Common myeloid progenitor, CD34-positive (primary cell): ENCODE results near the gene CREB3.

Experiments used
- CTCF ChIA-PET: fragments of 350-600 bp; sonication (Branson Sonifier 250); formaldehyde crosslinking; loops from one replicate; lab custom pipeline; 2021; ENCODE audit warnings: antibody characterized with exemption; lab: Charles Lee
- POLR2A ChIA-PET: fragments of 350-600 bp; sonication (Branson Sonifier 250); formaldehyde crosslinking; loops from one replicate; lab custom pipeline; 2021; ENCODE audit warnings: antibody characterized with exemption; lab: Charles Lee
- DNase-seq, 3 donors: peaks; one replicate each; pipeline versions ENCODE4 v3.0.0 to v3.0.0-alpha.2; 2013
- H3K27ac ChIP-seq, 2 experiments: 1 replicate in 1 of 2; 2 replicates in 1 of 2; pipeline ENCODE4 v1.7.0; 2013; ENCODE audit warnings: inconsistent platforms in 2 of 2, low read length in 2 of 2, mild to moderate bottlenecking in 2 of 2, low read depth in 1 of 2, moderate library complexity in 1 of 2; ENCODE audit not compliant: severe bottlenecking in 2 of 2, insufficient read depth in 1 of 2, poor library complexity in 1 of 2
- H3K27me3 ChIP-seq, 5 experiments: replicated peaks in 2 of 5; 1 replicate in 3 of 5; 2 replicates in 2 of 5; pipeline versions ENCODE4 v1.6.1 to v1.7.0; 2013; ENCODE audit warnings: low read length in 4 of 5, mild to moderate bottlenecking in 2 of 5, moderate library complexity in 2 of 5, inconsistent platforms in 1 of 5; ENCODE audit not compliant: insufficient read depth in 5 of 5, control insufficient read depth in 4 of 5
- H3K36me3 ChIP-seq, 4 experiments: 1 replicate in 2 of 4; 2 replicates in 2 of 4; pipeline versions ENCODE4 v1.6.1 to v1.7.0; 2013; ENCODE audit warnings: low read length in 3 of 4, control low read depth in 1 of 4, mild to moderate bottlenecking in 1 of 4; ENCODE audit not compliant: control insufficient read depth in 4 of 4, insufficient read depth in 4 of 4
- H3K4me1 ChIP-seq, 4 experiments: 1 replicate in 3 of 4; 2 replicates in 1 of 4; pipeline versions ENCODE4 v1.6.1 to v1.7.1; 2013; ENCODE audit warnings: low read length in 3 of 4, mild to moderate bottlenecking in 3 of 4, control low read depth in 1 of 4, inconsistent platforms in 1 of 4, moderate library complexity in 1 of 4; ENCODE audit not compliant: control insufficient read depth in 4 of 4, insufficient read depth in 4 of 4; ENCODE audit errors: control extremely low read depth in 1 of 4
- H3K4me3 ChIP-seq, 7 experiments: 1 replicate in 4 of 7; 2 replicates in 3 of 7; pipeline versions ENCODE4 v1.5.1 to v1.7.0; 2013; ENCODE audit warnings: mild to moderate bottlenecking in 7 of 7, low read length in 6 of 7, moderate library complexity in 6 of 7, inconsistent platforms in 2 of 7, low read depth in 2 of 7, control low read depth in 1 of 7; ENCODE audit not compliant: insufficient read depth in 4 of 7, control insufficient read depth in 1 of 7; ENCODE audit errors: extremely low read depth in 1 of 7
- H3K9me3 ChIP-seq, 5 experiments: 1 replicate in 4 of 5; 2 replicates in 1 of 5; pipeline versions ENCODE4 v1.6.1 to v1.7.1; 2013; ENCODE audit warnings: low read length in 4 of 5, mild to moderate bottlenecking in 2 of 5, inconsistent platforms in 1 of 5, low read depth in 1 of 5, moderate library complexity in 1 of 5; ENCODE audit not compliant: control insufficient read depth in 4 of 5, insufficient read depth in 2 of 5; ENCODE audit errors: control extremely low read depth in 1 of 5
- WGBS: methylation state at CpG from one replicate; pipeline ENCODE4 v1.1.5; 2013; ENCODE audit not compliant: insufficient coverage; 5-methylcytosine and 5-hydroxymethylcytosine counted together

CREB3 gene

DNA sequence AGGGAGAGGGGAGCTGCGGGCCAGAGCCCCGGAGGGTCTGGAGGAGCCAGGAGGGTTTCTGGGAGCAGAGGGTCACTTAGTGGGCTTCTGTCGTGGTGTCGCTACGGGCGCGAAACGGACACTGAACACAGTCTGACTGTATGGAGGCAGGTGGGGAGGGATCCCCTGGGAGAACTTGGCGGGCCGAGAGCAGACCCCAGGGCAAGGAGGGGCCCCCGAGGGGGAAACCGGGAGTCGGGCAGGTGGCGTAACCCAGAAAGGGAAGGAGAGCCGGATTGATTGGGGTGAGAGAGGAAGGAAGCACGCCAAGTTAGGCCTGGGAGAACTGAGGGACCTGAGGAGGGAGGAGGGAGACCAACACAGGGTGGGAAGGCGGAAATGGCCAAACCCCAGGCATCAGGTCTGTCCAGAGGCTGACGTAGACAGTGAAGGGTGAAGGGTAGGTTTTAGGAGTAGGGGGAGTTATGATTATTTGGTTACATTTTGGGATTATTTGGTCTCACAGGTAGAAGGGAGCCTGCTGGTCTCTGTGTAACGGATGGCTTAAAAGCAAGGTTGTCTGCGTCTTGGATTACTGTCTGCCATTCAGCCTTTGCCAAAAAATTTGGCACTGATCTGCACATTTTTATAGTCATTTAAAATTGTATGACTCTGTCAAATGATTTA lies 24.9 kb downstream of the CREB3 start:
- ChIA-PET POLR2A (interaction anchor here (0.6 to 1.5 kb wide), 3 partner anchors 13 to 88 kb away, joined by 3 to 5 read pairs (median 4); partner anchors contain the start of genes CREB3 and TLN1), CTCF (interaction anchor here (0.7 to 6.4 kb wide), 18 partner anchors 9 to 148 kb away, joined by 3 to 41 read pairs (median 5); partner anchors contain the start of genes GBA2, HRCT1 and RGP1)
- Histone ChIP-seq H3K9me3 (no peaks in the 10 kb centered on the region), H3K36me3 (peaks cover 2 to 28% (median 15%) of the 10 kb centered on the region in 4 experiments), H3K4me3 (peak overlapping the region; percentile 71 to 93 (median 79)), H3K4me1 (peaks cover 29 to 72% (median 47%) of the 10 kb centered on the region in 4 experiments), H3K27ac (peak overlapping the region; percentile 92 to 97), H3K27me3 (no peaks in the 10 kb centered on the region)
- peak in 2 of 3 donors; percentile 29 to 43 for DNase-seq
- WGBS, result 1% methylated on average over 18 of the region's 20 CpGs

DNA sequence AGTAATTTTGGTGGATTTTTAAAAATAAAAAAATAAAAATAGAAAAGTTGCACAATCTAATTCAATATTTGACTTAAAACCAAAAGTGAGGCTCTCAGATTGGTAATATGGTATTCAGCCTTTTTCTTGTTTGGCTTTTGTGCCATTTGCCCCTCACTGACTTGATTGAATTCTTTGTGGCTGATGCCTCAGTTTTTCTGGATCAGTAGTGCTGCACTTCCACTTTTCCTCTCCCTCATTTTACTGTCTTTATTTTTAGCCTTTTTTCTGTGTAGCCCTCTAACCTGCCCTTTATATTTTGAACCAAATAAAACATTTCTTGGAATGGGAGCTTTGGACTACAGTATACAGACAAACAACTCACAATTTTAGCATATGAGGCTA lies 25.4 kb downstream of the CREB3 start:
- Histone ChIP-seq H3K4me3 (peak overlapping the region in 5 of 7 experiments; percentile 75 to 93 (median 83)), H3K36me3 (peaks cover 2 to 23% (median 11%) of the 10 kb centered on the region in 4 experiments), H3K27ac (peak overlapping the region; percentile 92 to 97), H3K9me3 (no peaks in the 10 kb centered on the region), H3K4me1 (peaks cover 29 to 77% (median 47%) of the 10 kb centered on the region in 4 experiments), H3K27me3 (no peaks in the 10 kb centered on the region)
- DNase-seq, result peak in 1 of 3 donors; percentile 36
- ChIA-PET CTCF (interaction anchor here (0.9 to 3.6 kb wide), 7 partner anchors 9 to 148 kb away, joined by 3 to 12 read pairs (median 4); partner anchors contain the start of genes GBA2, HRCT1 and RGP1), POLR2A (interaction anchor here (0.6 to 1.0 kb wide), 2 partner anchors 9 to 13 kb away, joined by 3 to 4 read pairs; no protein-coding TSS in a partner anchor)

DNA sequence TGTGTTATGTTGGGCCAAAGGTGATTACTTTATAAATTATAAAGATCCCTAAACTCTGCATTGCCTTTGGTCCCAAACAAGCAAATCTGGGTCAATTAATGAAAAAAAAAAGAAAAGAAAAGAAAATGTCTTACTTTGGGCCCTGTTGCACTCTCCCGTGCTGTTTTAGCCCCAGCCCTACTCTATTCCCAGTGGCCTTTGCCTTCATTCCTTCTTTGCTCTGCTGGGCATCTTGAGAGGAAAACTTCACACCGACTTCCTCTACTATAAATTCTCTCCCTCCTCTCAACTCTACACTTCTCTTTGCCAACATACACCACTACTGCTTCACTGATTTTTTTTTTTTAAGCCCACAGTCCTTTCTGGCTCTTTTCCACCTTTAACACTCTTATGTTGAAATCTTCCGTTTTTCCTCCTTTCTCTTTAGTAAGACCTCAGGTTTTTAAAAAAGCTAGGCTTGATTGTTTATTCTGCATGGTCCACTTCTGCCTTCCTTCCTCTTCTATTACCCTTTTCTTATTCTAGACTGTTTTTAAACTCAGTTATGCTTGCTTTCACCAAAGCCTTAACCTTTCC lies 26.1 kb downstream of the CREB3 start:
- Histone ChIP-seq H3K36me3 (peaks cover under 1 to 16% (median 7%) of the 10 kb centered on the region in 4 experiments), H3K4me1 (peaks cover 29 to 80% (median 47%) of the 10 kb centered on the region in 4 experiments), H3K27me3 (no peaks in the 10 kb centered on the region), H3K27ac (peak overlapping the region; percentile 92 to 97), H3K4me3 (peak overlapping the region in 5 of 7 experiments; percentile 23 to 93 (median 29)), H3K9me3 (no peaks in the 10 kb centered on the region)
- WGBS, result 0% methylated on average over 3 of the region's 3 CpGs
- ChIA-PET POLR2A (interaction anchor here (1.0 kb wide), 1 partner anchor 10 kb away, joined by 3 read pairs; no protein-coding TSS in a partner anchor), CTCF (interaction anchor here (0.7 to 3.6 kb wide), 12 partner anchors 10 to 147 kb away, joined by 3 to 12 read pairs (median 4); partner anchors contain the start of genes GBA2, HRCT1 and RGP1)
- DNase-seq, result peak in 2 of 3 donors; percentile 35 to 44

DNA sequence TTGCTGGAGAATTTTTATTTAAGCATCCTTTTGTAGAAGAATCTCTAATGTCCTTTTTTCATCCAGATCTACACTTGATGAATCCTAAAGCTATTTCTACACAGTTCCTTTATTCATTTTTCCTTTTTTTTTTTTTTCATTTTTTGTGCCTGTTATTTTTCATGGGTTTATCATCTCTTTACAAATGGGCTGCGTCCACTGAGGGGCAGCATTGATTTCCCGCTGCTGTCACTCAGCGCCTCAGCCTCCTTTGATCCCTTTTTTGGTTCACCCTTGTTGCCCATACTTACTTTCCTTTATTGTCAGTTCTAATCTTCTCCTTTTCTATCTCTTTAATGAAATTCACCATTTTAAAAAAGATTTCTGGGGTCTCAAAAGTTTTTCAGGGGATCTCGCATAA lies 27.3 kb downstream of the CREB3 start:
- POLR2A ChIA-PET, result no interaction called here
- no peaks in the 10 kb centered on the region for H3K9me3 ChIP-seq
- H3K4me1 ChIP-seq, result peaks cover 29 to 79% (median 47%) of the 10 kb centered on the region in 4 experiments
- peaks cover 0 to 4% (median under 1%) of the 10 kb centered on the region in 4 experiments for H3K36me3 ChIP-seq
- no peak for DNase-seq
- CTCF ChIA-PET, result interaction anchor here (0.8 to 3.6 kb wide), 13 partner anchors 10 to 67 kb away, joined by 3 to 12 read pairs (median 5); partner anchors contain the start of genes CREB3 and TLN1
- 100% methylated on average over 4 of the region's 4 CpGs for WGBS
- no peaks in the 10 kb centered on the region for H3K27me3 ChIP-seq
- H3K27ac ChIP-seq, result no peak overlapping the region
- H3K4me3 ChIP-seq, result no peak overlapping the region

DNA sequence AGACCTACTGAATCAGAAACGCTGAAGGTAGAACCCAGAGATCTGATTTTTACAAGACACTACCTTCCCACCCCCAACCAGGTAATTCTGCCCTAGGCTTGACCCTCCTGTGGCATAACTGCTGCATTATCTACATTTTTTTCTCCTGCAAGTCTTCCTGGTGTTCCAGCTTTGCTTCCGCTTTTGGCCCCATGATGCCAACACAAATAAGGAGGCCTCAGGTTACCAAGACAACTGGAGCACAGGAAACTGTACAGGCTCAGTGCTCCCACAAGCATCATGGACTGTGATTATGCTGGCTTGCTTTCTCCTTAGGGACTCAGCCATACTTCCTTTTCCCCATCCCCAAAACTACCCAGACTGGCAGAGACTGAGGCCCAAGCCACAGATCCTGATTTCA lies 28.2 kb downstream of the CREB3 start:
- H3K36me3 ChIP-seq, result peaks cover 0 to 4% (median 0%) of the 10 kb centered on the region in 4 experiments
- H3K27ac ChIP-seq, result peak overlapping the region in 1 of 2 experiments; percentile 65
- ChIA-PET CTCF (interaction anchor here (0.8 to 3.6 kb wide), 18 partner anchors 9 to 66 kb away, joined by 3 to 12 read pairs (median 4); partner anchors contain the start of genes CREB3 and TLN1), POLR2A (interaction anchor here (0.6 to 1.0 kb wide), 3 partner anchors 11 to 381 kb away, joined by 3 to 7 read pairs (median 4); partner anchors contain the start of genes GBA2 and RGP1)
- H3K4me3 ChIP-seq, result peak overlapping the region in 1 of 7 experiments; percentile 37
- DNase-seq, result peak; percentile 35 to 52 (median 38)
- WGBS, result 8% methylated on average over 2 of the region's 2 CpGs
- H3K27me3 ChIP-seq, result no peaks in the 10 kb centered on the region
- H3K9me3 ChIP-seq, result no peaks in the 10 kb centered on the region
- H3K4me1 ChIP-seq, result peaks cover 29 to 70% (median 43%) of the 10 kb centered on the region in 4 experiments

DNA sequence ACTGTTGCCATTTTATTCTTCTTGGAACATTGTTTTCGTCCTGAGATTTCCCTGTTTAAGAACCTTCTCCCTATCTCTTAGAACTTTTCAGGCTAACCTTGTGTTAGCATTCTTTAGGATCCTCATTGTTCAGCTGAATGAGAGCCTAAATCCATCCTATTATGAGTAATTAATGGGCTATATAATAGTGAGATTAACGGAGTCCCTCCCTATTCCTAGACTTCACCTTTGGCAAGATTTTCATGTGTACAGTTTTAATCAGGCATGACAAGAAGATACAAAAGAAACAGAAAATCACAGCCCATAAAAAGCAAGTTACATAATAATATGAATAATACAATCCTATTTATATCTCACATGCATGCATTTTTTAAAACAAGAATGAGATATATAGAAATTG lies 30.7 kb downstream of the CREB3 start:
- H3K4me1 ChIP-seq, result peaks cover 19 to 48% (median 24%) of the 10 kb centered on the region in 4 experiments
- no CpG with 5 or more reads among the region's 2 CpGs for WGBS
- H3K9me3 ChIP-seq, result no peaks in the 10 kb centered on the region
- H3K27ac ChIP-seq, result no peak overlapping the region
- H3K36me3 ChIP-seq, result peaks cover 0 to 4% (median 0%) of the 10 kb centered on the region in 4 experiments
- POLR2A ChIA-PET, result no interaction called here
- CTCF ChIA-PET, result interaction anchor here (0.7 to 2.3 kb wide), 6 partner anchors 9 to 63 kb away, joined by 3 to 5 read pairs (median 4); no protein-coding TSS in a partner anchor
- no peak overlapping the region for H3K4me3 ChIP-seq
- no peak for DNase-seq
- no peaks in the 10 kb centered on the region for H3K27me3 ChIP-seq
